ENCODE measurements around the gene LMO2.
"Not testable (repeated sequence)": the region's sequence is repeated elsewhere in the genome, so short reads cannot be mapped to it uniquely, and the experiment has no call there.

LMO2 gene

DNA sequence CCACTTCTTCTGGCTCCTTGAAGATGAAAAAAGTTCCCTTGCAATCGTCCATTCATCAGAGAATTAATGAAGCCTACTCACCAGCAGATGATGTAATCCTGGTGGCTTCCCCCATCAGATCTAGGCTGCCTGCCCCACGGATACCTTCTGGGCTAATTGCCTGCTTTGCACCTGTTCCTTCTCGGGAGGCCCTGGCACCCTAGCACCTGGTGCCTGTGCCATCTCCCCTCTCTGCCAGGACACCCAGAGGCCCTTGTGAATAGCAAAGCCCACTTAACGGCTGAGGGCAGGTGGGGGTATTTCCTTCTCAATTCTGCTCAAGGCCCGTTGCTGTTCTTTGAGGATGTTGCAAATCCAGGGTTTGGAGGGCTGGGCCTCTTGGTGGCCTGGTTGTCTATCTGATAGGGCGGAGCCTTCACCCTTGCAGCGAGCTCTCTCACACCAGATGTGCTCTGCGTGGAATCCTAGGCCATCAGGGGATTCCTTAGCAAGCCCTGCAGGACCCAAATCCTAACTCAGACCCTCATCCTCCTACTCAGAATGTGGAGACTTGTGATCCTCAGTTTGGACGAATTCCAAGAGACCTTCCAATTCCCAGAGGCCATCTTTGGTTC is at the start of gene LMO2:
Gene LMO2, minus strand, starts transcription at position 363 of the 614 bp plus-strand sequence. CDS start 22,360 bp downstream, outside the sequence.
- DNase-seq: peak; percentile 90 to 95

GRCh38 chr11:33940538-33940815 is 48.6 kb upstream of the LMO2 start:
- DNase-seq: no peak

DNA sequence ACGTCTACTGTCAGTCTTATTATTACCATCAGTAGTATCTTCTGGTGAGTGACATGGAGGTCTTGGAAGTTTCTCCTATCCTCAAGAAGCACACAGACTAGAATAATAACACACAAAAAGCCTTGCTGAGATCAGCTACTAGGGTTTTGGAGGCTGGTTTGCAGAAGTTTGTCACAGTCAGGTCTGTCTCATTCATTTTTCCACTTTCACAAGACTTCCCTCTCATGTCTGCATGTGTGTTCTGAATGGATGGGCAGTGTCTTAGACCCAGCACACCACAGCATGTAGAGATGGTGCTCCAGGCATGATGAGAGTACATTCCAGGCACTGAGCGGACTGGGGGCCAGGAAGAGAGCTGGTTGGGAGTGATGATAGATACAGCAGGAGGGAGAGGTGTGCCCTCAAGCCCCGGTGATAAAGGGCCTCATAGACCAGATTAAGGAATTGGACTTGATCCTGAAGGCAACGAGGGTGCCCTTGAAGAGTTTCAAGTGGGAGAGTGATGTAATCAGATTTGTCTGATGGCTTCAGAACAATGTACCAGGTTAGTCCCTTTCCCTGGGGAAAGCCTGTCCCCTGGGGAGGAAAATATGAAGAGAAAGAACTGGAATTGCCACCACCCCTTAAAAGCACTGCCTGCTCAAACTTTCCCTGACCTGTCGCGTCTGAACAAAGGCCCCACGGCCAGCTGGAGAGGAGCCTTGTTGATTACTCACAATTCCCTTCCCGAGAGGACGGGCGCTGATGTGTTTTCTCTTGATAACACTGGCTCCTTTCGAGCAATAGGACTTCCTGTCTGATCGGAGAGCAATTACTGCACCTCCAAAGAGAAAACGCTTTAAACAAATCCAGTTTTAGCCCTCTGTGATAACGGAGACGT is 45.1 kb upstream of the LMO2 start:
- peak in 1 of 2 experiments; percentile 38 for DNase-seq

GRCh38 chr11:33935461-33936456 is 43.9 kb upstream of the LMO2 start:
- DNase-seq: no peak

GRCh38 chr11:33935005-33935404 is 43.1 kb upstream of the LMO2 start:
- no peak for DNase-seq

GRCh38 chr11:33934450-33934849 is 42.6 kb upstream of the LMO2 start:
- DNase-seq: peak in 1 of 2 experiments; percentile 55

DNA sequence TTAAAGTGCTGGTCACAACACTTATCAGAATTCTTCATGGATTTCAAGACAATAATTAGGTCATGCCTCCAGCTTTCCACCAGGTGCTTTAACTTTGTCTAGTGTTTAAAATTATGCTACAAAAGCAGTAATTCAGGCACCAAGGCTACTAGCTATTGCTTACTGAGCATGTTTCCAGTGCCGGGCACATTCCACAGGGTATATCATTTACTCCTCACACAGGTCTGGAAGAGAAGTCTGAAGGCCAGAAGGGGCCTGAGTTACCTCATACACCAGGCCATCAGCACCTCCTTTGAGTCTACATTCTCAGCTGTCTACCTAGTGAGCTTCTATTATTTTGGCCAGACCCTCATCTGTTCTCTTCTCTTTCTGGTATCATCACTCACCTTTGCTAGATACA is 41.7 kb upstream of the LMO2 start:
- DNase-seq: no peak

DNA sequence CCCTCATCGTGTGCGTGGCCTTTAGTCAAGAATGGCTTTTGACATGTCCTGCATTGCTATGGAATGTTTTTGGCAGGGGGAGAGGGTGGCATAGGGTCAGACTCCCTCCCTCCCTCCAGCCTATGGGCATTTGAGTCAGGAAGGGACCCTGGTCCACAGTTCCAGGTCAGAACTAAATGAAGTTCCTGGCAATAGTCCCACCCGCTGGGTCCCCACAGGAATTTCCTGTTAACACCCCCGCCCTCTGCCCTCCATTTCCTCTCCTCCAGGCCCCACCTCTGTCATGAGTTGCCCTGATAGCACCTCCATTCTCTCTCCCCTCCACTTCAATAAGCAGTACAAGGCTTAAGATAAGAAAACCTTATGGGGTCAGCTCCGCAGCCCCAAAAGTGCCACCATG is 40.8 kb upstream of the LMO2 start:
- DNase-seq: no peak

DNA sequence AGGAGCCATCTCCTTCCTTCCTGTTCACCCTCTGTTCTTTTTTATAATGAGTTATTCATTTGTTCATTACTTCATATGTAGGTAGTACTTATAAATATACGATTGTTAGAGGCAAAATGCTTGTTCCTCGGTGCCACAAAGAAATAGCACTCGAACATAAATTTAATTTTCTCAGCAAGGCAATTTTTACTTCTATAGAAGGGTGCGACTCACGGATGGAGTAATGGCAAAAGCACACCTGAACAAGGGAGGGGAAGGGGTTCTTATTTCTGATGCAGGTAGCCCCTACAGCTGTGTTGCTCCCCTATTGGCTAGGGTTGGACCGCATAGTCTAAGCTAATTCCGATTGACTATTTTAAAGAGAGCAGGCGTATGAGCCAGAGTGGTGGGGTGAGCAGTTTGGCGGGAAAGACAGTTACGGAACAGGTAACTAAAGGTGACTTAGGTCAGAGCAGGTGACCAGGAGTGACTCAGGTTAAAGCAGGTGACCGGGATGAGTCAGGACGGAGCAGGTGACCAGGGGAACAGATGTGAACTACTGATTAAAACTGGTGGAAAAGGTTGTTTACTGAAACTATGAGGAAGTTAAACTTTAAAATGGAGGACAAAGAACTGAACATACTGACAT is 40.0 kb upstream of the LMO2 start:
- DNase-seq: not testable (repeated sequence)

DNA sequence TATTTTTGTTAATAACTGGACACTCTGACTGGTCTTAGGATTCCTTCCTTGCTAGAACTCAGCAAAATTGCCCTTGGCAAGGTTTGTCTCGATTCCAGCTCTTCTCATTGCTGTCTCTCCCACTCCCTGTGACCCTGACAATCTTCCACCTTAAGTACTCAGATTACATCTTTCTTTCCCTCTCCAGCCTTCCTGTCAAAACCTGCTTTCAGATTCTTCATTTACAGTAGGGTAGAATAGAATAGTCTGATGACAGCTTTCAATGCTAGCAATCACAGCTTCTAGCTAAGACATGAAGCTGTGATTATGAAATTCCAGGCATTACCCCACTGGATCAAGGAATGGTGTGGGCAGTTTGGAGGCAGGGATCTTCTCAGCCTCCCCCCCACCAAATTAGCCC is 39.2 kb upstream of the LMO2 start:
- no peak for DNase-seq

DNA sequence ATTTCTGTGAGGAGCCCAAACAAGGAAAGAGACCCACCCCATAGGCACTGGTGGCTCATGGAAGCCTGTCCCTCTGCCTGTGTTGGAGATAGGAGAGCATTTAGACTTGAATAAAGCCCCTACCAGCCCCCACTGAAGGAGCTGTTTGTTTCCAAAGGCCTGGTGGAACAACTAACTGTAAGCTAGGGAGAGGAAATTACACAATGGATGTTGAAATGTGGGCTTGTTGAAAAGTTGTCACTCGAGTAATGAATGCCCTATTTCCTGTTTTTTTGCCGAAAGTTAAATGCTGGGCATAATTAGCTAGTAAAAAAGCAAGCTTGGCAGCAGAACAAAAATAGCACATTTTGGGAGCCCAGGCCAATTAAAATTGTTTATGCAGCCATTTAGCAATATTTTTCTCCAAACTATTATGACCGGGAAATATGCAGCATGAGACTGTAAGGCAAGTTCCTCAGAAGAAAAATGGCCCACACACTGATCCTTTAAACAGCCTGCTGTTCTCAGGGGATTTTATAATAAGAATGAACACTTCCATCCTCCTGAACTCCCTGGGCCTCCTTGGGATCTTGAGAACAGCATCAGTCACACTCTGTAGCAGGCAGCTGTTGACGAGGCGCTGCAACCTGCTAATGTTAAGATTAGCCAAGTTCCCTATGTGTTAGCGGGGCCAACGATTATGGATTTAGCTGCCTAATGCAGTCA is 38.6 kb upstream of the LMO2 start:
- DNase-seq: peak; percentile 26 to 79

DNA sequence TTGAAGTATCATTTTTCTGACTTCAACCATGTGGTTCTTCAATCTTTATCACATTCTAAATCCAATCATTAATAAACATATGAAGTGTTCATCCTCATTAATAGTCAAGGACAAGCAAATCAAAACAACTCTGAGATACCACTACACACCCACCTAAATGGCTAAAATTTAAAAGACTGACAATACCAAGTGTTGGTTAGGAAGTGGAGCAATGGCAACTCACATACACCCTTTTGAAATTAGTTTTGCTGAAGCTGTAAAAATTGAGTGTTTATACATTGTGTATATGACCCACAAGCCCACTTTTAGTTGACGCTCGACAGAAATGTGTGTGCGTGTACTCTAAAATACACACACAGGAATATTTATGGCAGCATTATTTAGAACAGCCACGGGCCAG is 36.7 kb upstream of the LMO2 start:
- DNase-seq: no peak

DNA sequence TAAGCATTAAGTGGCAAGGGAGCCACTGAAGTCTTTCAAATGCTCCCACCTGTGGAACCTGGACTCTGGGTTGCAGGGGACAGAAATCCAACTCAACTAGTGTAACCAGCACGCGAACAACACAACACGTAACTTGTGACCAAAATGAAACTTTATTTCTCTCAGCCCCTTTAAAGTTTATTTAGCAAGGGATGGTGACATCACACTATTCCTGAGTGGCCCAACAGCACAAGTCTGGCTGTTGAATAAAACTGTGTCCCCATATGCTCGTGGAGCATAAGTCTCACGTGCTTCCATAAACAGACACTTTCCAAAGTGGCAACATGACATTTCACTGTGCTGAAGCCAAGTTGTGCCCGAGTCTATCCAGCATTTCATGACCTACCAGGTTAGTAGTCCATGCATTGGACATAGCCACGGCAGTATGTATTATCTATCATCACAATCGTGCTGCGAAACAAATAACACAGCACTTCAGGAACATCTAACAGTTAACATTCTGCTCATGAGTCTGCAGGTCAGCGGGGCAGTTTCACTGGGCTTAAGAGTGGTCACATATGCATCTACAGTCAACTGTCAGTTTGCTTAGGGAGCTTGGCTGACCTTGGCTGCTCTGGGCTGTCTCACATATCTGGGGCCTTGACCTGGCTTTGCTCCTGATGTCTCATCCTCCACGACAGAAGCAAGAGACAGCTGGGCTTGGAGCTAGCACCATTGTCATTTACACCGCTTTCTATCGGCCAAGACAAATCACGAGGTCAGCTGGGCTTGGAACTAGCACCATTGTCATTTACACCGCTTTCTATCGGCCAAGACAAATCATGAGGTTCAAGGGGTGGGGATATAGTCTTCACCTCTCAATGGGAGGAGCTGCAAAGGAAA is 35.0 kb upstream of the LMO2 start:
- no peak for DNase-seq

GRCh38 chr11:33924341-33924740 is 32.5 kb upstream of the LMO2 start:
- DNase-seq: no peak

GRCh38 chr11:33923626-33924025 is 31.8 kb upstream of the LMO2 start:
- DNase-seq: no peak

DNA sequence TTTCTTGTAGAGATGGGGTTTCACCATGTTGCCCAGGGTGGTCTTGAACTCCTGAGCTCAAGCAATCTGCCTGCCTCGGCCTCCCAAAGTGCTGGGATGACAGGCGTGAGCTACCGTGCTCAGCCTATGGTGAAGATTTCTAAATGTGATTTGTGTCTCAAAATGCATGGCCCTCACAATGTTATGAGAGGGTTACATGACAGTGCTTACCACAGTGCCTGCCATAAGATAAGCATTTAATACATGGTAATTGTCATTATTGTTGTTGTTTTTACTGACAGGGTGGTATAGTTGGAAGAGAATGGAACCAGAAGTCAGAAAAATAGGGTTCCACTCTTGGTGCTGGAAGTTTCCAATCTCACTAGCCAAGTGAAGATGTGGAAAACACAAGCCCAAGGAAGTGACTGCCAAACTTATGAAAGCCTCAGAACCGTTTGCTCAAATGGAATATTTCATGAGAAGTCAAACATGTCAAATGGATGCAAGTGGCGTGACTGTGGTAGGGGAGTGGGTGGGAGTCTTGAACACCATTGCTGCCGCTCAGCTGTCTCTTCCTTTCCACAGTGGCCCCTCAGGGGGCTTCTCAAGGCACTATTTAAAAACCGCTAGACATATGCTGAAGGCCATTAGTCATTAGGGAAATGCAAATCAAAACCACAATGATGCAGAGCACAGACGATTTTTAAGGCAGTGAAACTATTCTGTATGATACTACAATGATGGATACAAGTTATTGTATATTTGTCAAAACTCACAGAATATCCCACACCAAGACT is 29.1 kb upstream of the LMO2 start:
- no peak for DNase-seq

GRCh38 chr11:33919645-33920044 is 27.8 kb upstream of the LMO2 start:
- no peak for DNase-seq

- not testable (repeated sequence) for DNase-seq
These were observed 25.5 kb upstream of the LMO2 start for GRCh38 chr11:33917402-33917801.

GRCh38 chr11:33916736-33917135 is 24.9 kb upstream of the LMO2 start:
- DNase-seq: no peak

- no peak for DNase-seq
These were observed 23.6 kb upstream of the LMO2 start for GRCh38 chr11:33915526-33915925.

Measured in NCI-H2081 (cell line).